GM12878 (cell line): ENCODE measurements around the gene NHLRC3.

Experiments
- BCL11A ChIP-seq: IDR thresholded peaks from 2 replicates; pipeline ENCODE4 v1.6.1; 2011; ENCODE audit warnings: low read depth, low read length
- CEBPB ChIP-seq, 2 experiments: fragments of 150-350 bp in 1 of 2; IDR thresholded peaks; 2 replicates each; pipeline ENCODE4 v1.6.1; 2012 to 2014; ENCODE audit warnings: low read depth in 2 of 2, low read length in 2 of 2, borderline replicate concordance in 1 of 2, inconsistent platforms in 1 of 2
- EZH2 ChIP-seq: IDR thresholded peaks from 2 replicates; pipeline ENCODE4 v1.6.1; 2012; ENCODE audit warnings: low read depth, mild to moderate bottlenecking, control low read depth, inconsistent platforms, low read length, borderline replicate concordance; ENCODE audit not compliant: control insufficient read depth
- FOXM1 ChIP-seq: IDR thresholded peaks from 2 replicates; pipeline ENCODE4 v1.6.1; 2012; ENCODE audit warnings: low read depth, mild to moderate bottlenecking, inconsistent platforms, low read length, moderate library complexity
- JUNB ChIP-seq: IDR thresholded peaks from 2 replicates; pipeline ENCODE4 v1.6.1; 2016; ENCODE audit warnings: antibody characterized with exemption, mild to moderate bottlenecking
- JUND ChIP-seq: IDR thresholded peaks from 2 replicates; pipeline ENCODE4 v1.6.1; 2012; ENCODE audit warnings: low read depth, mild to moderate bottlenecking, low read length, improper control_type of control experiment, moderate library complexity
- KAT2A ChIP-seq: conservative IDR thresholded peaks from 2 replicates; pipeline ENCODE4 v1.6.1; 2011; ENCODE audit warnings: low read depth, low read length; ENCODE audit not compliant: control insufficient read depth
- NFYB ChIP-seq: IDR thresholded peaks from 2 replicates; pipeline ENCODE4 v1.6.1; 2011; ENCODE audit warnings: low read depth, mild to moderate bottlenecking, low read length, improper control_type of control experiment, moderate library complexity; ENCODE audit not compliant: insufficient read depth
- SREBF2 ChIP-seq: IDR thresholded peaks from 2 replicates; pipeline ENCODE4 v1.6.1; 2012; ENCODE audit warnings: mild to moderate bottlenecking, low read length
- YBX1 ChIP-seq: fragments of 450-650 bp; IDR thresholded peaks from 2 replicates; pipeline ENCODE4 v1.6.1; 2016; ENCODE audit warnings: antibody characterized with exemption
- ZSCAN29 ChIP-seq: fragments of 450-650 bp; IDR thresholded peaks from 2 replicates; pipeline ENCODE4 v1.6.1; 2017; ENCODE audit warnings: mild to moderate bottlenecking, moderate library complexity
- TF ChIP-seq, protein P1 (sequence below), 3 experiments: IDR thresholded peaks in 2 of 3; conservative IDR thresholded peaks in 1 of 3; 2 replicates each; pipeline ENCODE4 v1.5.1; 2011; ENCODE audit warnings: low read depth in 3 of 3, low read length in 3 of 3, mild to moderate bottlenecking in 3 of 3, control low read depth in 2 of 3, moderate library complexity in 2 of 3, inconsistent platforms in 1 of 3, mixed read lengths in 1 of 3; ENCODE audit not compliant: control insufficient read depth in 2 of 3, insufficient read depth in 1 of 3; ENCODE audit errors: extremely low read depth in 1 of 3

DNA sequence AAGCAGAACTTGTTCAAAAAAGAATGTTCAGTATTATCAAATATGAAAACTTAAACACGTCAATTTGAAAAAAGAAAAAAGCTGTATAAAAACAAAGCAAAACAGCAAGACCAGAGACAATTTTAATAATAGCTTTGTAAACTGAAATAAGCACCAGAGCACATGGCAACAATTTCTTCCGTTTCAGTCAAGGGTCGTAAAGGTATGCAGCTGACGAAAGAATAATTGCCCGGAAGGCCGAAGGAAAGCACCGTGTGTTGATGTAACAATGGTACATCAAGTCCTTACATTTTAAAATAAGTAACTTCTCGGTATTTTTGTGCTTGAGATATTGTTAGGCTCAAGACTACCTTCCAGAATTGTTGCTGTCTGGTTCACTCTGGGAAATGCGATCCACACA, 2.0 kb upstream of the NHLRC3 start:
- TF ChIP-seq, protein P1, sequence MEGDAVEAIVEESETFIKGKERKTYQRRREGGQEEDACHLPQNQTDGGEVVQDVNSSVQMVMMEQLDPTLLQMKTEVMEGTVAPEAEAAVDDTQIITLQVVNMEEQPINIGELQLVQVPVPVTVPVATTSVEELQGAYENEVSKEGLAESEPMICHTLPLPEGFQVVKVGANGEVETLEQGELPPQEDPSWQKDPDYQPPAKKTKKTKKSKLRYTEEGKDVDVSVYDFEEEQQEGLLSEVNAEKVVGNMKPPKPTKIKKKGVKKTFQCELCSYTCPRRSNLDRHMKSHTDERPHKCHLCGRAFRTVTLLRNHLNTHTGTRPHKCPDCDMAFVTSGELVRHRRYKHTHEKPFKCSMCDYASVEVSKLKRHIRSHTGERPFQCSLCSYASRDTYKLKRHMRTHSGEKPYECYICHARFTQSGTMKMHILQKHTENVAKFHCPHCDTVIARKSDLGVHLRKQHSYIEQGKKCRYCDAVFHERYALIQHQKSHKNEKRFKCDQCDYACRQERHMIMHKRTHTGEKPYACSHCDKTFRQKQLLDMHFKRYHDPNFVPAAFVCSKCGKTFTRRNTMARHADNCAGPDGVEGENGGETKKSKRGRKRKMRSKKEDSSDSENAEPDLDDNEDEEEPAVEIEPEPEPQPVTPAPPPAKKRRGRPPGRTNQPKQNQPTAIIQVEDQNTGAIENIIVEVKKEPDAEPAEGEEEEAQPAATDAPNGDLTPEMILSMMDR (IDR thresholded peaks at IDR 0.05 in 2 of 3, conservative IDR thresholded peaks at IDR 0.05 in 1 of 3; ENCODE audit: control insufficient read depth in 2 of 3, extremely low read depth in 1 of 3, insufficient read depth in 1 of 3, low read depth in 3 of 3, low read length in 3 of 3), result no peak
- TF ChIP-seq ZSCAN29 (no peak), CEBPB (IDR thresholded peaks at IDR 0.05; ENCODE audit: borderline replicate concordance in 1 of 2, low read depth in 2 of 2, low read length in 2 of 2) (no peak), NFYB (no peak), EZH2 (no peak), JUNB (no peak), BCL11A (no peak), YBX1 (no peak), FOXM1 (no peak), KAT2A (no peak), SREBF2 (no peak), JUND (no peak)
